HG02981 (cell line): ENCODE results near the gene SLC35E2B.
A peak's percentile ranks its signal among the peaks of the same experiment; 100 is the strongest.
"Not testable (repeated sequence)": the region's sequence is repeated elsewhere in the genome, so short reads cannot be mapped to it uniquely, and the experiment has no call there.

Source experiments
- ATAC-seq: cut with Tn5 transposase; IDR thresholded peaks from one replicate; pipeline ENCODE4 v1.9.1; 2021; ENCODE audit warnings: mild to moderate bottlenecking, moderate library complexity; ENCODE audit not compliant: unreplicated experiment

SLC35E2B gene

GRCh38 chr1:1647567-1648241 lies 44.9 kb downstream of the SLC35E2B start:
- ATAC-seq, result not testable (repeated sequence)

- ATAC-seq, result not testable (repeated sequence)
These were observed 46.3 kb downstream of the SLC35E2B start for GRCh38 chr1:1646326-1646725.

GRCh38 chr1:1640711-1641461 lies 51.7 kb downstream of the SLC35E2B start:
- ATAC-seq, result not testable (repeated sequence)

GRCh38 chr1:1640081-1640480 lies 52.5 kb downstream of the SLC35E2B start:
- ATAC-seq, result not testable (repeated sequence)

- ATAC-seq, result not testable (repeated sequence)
These were observed 53.2 kb downstream of the SLC35E2B start for GRCh38 chr1:1639368-1639767.

- ATAC-seq, result not testable (repeated sequence)
These were observed 54.1 kb downstream of the SLC35E2B start for GRCh38 chr1:1638528-1638927.

GRCh38 chr1:1637479-1637875 lies 55.1 kb downstream of the SLC35E2B start:
- ATAC-seq, result not testable (repeated sequence)

- not testable (repeated sequence) for ATAC-seq
These were observed 55.7 kb downstream of the SLC35E2B start for GRCh38 chr1:1636621-1637478.

GRCh38 chr1:1634613-1635012 lies 58.0 kb downstream of the SLC35E2B start:
- not testable (repeated sequence) for ATAC-seq

- ATAC-seq, result not testable (repeated sequence)
These were observed 59.2 kb downstream of the SLC35E2B start for GRCh38 chr1:1633409-1633808.

- ATAC-seq, result no peak
These were observed 60.7 kb downstream of the SLC35E2B start, which contains the start of gene MMP23B for GRCh38 chr1:1631782-1632420. TSS of gene MMP23B (plus strand) at chr1:1632173. CDS start at chr1:1632219, 46 bp downstream.

GRCh38 chr1:1630965-1631781 lies 61.4 kb downstream of the SLC35E2B start:
- ATAC-seq, result no peak

- ATAC-seq, result peak; percentile 72
These were observed 62.2 kb downstream of the SLC35E2B start for GRCh38 chr1:1630191-1630964.

- no peak for ATAC-seq
These were observed 63.0 kb downstream of the SLC35E2B start for GRCh38 chr1:1629430-1630190.

- no peak for ATAC-seq
These were observed 63.7 kb downstream of the SLC35E2B start for GRCh38 chr1:1628754-1629429.

- ATAC-seq, result no peak
These were observed 64.5 kb downstream of the SLC35E2B start for GRCh38 chr1:1627829-1628753.
